Hematopoietic multipotent progenitor cell treated with erythropoietin and hydrocortisone succinate and interleukin-3 and kit ligand, for 4 days (in vitro differentiated cells): Measurements from ENCODE around the gene ASTN2.
A peak's percentile ranks its signal among the peaks of the same experiment; 100 is the strongest.

ENCODE experiments used
- DNase-seq: peaks from one replicate; pipeline ENCODE4 v3.0.0-alpha.2; 2015

The ASTN2 gene

DNA sequence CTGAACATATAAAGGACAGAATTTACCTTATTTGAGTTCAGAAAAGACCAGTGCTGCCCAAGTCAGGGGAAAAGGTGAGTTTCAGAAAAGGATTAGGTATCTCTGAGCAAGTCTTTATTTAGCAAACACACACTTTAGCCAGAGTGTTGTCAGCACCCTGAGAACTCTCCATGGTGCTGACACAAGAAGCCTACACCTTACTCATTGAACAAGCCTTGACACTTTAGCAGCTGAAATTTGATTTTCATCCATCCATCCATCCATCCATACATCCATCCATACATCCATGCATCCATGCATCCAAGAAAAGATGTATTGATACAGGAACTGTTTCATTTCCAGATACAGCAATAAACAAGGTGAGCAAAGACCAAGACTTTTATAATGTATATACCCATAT lies 416.6 kb downstream of the ASTN2 start:
- peak; percentile 44 for DNase-seq

DNA sequence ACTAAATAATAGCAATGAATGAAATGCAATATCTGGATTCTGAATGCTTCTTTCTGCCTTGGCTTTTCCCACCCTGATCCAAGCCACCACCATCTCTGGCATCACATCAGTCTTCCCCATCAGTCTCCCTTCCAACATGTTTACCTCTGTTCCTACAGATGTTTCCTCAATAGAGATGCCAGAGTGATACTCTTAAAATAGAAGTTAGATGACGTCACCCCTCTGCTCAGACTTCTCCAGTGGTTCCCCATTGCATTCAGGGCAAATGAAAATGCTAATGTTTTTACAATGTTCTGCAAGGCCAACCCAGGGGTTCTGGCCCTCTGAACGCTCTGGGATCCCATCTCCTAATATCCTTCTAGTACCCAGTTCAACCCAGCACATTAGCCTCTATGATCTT lies 422.0 kb downstream of the ASTN2 start:
- peak; percentile 31 for DNase-seq

DNA sequence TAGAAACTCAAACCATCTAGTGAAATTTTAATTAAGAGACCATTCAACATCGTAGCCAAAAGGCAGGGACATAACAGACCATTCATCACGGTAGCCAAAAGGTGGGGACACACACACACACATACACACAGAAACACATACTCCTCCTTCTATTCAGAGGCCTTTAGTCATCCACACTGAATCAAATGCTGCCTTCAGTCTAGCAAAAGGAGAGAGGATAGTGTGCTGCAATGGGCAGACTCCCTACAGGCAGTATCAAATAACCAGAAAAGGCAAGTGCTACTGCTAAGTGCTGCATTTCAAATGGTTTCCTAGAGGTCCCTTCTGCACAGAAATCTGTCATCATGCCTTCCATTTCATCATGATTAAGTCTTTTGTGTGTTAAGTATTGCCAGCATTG lies 423.8 kb downstream of the ASTN2 start:
- DNase-seq, result no peak

DNA sequence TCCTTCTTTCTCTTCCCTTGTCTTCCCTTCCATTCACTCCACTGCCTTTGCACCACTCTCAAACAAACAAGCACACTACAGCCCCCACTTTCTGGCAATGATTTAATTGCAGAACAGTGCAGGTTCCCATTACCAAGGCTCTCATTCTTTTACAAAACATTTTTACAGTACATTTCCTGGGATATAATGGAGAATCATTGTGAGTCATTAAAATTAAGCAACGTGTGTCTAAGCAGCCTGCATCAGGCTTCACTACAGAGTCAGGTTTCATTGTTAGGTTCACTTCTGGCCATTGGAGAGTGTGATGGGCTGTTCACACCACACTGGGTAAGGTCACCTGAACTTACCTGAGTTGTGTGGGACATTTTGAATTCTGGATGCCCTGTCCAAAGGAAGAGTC lies 424.3 kb downstream of the ASTN2 start:
- no peak for DNase-seq

DNA sequence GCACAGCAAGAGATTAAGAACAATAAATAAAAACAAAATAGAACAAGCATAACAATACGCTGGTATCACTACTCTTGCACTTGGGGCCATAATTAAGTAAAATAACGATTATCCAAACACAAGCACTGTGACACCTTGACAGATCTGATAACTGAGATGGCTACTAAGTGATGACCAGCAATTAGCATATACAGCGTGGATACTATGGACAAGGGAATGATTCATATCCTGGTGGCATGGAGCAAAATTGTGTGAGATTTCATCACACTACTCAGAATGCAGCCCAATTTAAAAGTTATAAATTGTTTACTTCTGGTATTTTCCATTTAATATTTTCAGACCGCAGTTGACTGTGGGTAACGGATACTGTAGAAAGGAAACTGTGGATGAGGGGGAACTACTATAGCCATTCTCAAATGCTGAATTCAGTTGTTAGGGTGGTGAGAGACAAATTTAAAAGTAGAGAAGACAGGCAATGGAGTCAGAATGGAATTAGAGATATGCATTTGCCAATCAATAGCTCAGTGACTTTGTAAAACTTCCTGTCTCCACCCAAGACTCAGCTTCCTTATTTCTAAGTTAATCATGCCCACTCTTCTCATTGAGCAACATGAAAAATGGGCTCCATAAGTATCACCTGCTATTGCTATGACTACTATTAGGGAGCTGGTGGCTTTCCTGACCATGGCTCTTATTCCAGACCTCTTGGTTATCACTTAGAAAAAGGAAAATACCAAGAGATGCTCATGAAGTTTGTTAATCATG lies 427.0 kb downstream of the ASTN2 start:
- peak; percentile 51 for DNase-seq

DNA sequence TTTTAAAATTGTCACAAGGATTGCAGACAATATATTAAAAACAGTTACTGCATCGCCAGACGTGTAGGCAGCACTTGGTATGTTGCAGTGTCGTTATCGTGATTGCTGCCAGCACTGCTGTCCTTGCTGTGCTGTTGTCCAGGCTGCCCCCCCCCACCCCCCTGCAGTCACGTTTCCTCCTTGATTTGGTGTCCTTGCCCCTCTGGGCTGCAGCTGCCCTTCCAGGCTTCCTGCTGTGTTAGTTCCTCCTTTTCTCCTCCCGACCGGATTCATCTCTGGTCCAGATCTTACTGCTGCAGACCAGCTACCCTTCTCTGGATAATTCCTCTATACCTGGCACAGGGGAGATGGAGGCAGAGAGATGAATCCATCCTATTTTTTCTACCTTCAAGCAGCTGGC lies 428.8 kb downstream of the ASTN2 start:
- peak; percentile 7 for DNase-seq

DNA sequence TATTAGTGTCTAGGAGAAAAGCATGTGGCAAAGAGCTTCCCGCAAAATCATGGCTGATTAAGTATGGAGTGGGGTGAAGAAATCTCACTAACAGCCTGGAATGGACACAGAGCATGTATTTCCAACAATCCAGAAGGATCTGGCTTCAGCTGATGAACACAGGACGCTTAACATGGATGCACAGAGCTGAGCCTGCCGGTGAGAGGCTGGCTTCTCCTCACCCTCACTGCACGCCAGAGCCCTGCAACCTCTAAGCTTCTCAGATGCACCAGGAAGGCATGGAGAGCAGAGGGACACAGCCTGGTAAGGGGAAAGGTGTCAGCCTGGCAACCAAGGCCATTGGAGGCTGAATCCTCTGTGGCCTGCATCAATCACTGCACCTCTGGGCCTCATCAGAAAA lies 429.3 kb downstream of the ASTN2 start:
- no peak for DNase-seq

DNA sequence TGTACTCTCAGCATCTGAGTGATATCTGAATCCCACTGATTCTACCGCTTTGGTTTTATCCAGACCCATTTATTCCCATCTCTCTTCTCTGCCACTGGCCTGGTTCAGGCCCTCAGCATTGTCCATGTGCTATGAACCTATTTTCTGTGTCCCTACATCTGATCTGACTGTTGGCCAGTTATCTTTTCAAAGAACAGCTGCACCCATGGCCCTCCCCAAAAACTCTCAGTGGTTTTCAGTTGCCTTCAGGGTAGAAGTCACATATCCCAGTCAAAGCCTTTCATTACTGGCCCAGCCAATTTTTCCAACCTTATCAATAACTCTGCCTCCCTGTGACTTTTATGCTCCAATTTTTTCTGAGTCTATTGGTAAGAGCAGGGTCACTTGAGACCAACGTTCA lies 430.7 kb downstream of the ASTN2 start:
- no peak for DNase-seq

DNA sequence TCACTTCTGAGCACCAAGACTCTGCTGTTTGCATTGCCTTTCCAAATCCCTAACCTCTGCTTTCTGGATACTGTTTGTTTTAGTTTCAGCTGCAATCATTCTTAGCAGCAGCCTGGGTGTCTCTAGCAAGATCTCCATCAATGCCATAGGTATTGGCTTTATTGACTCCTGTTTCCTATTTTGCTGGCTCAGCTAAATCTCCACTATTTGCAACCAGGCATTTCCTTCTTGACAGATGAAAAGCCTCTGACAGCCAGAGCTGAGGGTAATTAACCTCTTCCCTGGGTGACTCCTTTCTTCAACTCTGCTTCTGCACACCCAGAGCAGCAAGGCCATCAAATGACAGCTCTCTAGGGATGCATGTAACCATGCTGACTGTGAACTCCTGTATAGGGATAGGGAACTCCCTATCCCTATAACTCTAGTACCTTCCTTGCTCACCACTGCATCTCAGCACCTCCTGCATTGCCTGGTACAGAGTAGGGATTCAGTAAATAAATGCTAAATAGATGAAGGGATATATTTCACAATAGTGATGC lies 434.2 kb downstream of the ASTN2 start:
- no peak for DNase-seq

DNA sequence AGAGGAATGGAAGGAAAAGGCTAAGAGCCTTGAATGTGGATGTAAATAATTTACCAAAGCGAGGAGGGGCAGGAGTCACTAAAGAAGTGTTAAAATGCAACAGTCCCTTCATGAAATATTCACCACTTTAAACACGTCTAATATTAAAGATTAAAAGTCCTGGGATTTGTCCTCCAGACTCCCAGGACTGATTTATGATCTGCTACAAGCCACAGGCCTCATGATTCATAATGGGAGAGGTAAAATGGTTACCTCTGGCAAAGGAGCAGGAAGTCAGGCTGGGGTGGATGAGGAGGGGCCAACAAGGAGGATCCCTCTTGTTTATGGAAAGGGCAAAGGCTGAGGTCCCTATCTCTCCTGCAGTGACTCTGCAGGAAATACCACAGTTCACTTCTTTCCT lies 435.4 kb downstream of the ASTN2 start:
- DNase-seq, result no peak

DNA sequence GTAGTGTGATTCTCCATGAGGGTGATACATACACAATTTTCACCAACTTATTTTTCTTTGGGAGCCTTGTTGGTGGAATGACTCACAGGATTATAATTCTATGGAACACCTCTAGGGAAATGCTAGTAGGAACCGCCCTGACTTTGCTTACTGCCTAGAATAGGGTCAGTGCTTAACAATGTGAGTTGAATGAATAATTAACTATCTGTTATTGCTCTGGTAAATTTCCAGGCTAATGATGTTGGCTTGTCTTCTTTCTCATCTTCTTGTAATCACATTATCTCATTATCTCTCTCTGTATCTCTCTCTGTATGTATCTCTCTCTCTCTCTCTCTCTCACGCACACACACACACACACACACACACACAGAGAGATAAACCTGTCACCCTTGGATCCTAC lies 436.7 kb downstream of the ASTN2 start:
- DNase-seq, result no peak

DNA sequence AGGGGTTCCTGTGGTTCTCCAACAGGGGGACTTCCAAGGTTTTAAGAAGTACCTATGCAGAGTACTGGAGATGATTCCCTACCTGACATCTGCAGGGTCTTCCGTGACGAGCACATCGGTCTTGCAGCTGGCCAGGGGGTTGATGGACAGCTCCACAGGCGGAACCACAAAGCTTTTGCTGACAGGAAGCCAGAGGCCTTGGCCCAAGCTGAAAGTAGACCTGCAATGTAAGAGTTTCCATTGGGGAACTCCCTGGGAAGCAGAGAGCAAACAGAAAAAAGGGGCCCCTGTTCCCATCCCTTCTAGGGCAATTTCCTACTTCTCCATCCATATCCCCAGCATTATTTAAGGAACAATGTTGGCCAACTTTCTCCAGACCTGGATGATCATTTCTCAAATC lies 439.7 kb downstream of the ASTN2 start:
- DNase-seq, result no peak

DNA sequence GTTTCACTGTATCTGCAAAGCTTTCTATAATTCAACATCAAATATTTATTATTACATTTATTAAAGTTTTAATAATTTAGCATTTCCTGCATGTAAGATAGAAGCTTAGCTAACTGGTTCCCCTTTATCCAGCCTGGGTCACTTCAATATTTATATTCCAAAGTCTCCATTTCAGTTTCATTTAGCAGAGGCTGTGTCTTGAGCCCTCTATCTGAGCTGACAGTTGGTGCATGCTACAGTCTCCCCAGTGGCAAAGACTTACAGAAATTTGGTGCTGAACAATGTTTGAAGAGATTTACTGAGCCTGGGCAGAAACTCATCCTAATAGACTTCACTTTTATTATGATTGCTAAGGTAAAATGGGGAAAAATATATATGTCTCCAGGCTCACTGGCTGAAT lies 448.7 kb downstream of the ASTN2 start:
- DNase-seq, result no peak

DNA sequence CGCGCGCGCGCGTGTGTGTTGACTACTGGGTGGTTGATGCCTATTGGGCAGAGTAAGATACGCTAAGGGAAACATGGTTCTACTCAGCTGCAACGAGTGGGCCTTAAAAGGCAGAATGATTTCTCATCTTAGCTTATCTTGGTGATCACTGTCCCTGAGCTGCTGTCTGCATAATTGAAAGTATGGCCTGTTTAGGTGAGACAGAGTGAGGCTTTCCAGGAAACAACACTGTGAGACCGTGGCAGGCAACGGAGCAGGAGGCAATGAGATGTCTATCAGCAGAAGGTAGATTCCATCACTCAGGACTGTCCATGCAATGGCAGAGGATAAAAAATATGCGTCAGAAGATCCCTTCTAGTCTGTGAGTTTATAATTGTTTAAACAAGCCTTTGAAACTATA lies 450.6 kb downstream of the ASTN2 start:
- no peak for DNase-seq

DNA sequence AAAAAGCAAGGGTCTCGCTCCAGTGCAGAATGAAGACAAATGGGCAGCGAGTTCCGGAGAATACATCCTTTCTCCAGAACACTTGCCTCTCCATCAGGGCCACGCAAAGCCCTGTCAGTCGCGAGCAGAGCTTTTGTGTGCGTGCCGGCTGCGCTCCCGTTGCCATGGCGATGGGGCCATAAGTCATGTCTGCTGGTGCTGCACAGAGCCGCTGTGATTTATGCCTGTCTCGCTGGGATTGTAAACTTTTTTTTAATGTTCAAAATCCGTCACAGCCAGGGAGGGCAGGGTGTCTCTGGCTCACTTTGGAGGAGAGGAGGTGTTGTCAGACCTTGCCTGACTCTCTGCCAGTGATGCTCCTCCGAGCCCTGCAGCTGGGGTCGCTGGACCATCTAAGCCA lies 455.0 kb downstream of the ASTN2 start:
- DNase-seq, result peak; percentile 33

DNA sequence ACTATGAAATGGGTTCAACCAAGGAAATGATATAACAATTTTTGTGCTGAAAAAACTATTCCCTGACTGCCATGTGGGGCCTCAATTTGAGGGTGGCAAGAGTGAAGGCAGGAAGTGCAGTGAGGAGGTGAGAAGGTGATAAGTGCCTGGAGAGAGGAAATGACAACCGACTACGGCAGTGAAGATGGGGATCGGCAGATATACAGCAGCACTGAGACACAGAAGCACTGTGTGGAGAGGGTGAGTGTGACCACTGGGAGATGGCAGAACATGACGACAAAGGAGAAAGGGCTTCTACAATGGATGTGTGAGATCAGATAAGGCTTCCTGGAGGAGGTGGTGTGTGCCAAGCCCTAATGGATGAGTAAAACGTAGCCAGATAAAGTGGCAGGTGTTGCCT lies 456.0 kb downstream of the ASTN2 start:
- peak; percentile 6 for DNase-seq

DNA sequence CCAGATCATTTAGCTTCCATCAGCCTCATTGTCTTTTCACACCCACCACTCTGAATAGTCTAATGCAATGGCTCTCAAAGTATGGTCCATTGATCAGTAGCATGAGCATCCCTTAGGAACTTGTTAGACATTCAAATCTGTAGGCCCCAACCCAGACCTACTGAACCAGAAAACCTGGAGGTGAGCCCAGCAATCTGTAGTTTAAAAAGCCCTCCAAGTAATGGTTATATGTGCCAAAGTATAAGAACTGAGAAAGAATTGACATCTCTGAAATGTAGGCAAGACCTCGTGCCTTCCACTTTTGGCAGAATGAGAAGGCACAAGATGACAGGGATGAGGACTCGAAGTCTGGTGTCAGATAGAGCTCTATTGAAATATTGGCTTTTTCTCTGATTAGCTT lies 460.1 kb downstream of the ASTN2 start:
- no peak for DNase-seq

DNA sequence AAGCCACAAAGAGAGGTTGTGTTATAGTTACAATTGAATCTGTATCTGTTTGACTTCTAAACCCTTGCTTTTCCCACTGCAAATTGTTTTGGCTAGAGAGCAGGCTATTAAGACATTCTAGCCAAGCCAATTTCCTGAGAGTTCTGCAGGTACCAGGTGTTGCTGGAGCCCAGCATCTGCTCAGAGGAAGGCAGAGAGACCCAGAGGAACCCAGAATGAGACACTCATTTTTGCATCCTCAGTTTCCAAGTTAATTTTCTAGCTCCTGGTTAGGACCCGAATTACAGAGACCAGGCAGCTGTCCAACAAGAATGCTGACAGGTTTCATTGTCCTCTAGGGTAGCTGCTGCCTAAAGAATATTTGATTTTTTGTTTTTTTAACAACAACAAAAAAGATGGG lies 461.6 kb downstream of the ASTN2 start:
- DNase-seq, result no peak

DNA sequence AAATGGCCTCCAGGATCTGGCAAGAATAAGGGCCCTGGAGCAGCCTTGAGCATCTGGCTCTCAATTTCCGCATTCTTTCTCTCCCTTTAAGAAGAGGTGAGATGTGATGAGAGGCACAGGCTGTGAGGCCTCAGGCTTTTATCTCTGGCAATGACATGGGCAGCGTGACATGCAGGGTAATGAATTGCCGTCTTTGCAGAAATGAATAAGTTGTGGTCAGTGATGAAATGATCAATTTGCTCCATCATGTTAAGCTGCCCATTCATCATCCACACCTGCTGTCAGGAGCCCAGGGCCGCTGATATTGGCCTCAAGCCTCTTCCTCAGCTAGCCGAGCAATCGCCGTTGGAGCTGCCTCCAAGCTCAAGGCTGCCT lies 462.4 kb downstream of the ASTN2 start:
- no peak for DNase-seq

DNA sequence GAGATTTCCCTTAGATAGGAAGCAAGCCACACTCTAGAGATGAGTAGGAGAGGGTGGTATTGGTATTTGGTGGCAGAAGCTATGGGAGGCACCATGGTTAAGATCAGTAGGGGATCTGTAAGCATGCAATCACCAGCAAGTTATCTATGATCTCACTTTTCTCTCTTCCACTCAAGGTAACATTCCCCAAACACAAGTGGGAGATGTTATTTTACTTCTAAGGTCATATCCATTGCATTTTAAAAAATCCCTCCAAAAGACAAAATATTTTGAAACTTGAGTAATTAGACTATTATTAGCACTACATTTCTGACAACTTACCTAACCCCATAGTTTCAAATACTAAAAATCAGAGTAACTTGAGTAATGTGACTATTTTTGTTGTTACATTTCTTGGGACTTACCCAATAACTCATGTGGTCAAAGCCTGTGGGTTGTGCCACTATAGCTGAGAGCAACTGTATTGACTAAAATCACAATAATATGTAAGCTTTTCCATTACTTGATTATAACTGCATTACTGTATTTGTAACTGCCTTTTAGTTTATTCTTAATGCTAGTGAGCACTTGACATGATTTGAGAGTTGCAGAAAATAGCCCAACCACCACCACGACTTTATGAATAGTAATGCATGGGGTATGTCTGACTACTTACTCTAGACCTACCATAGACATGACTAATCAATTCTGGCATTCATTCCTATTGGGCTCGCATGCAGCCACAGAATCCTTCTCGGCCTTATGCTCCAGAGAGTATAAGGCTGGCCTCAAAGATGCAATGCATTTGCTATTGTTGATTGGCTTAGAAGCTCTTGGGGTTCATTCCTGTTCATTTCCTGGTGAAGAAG lies 463.0 kb downstream of the ASTN2 start:
- DNase-seq, result no peak

DNA sequence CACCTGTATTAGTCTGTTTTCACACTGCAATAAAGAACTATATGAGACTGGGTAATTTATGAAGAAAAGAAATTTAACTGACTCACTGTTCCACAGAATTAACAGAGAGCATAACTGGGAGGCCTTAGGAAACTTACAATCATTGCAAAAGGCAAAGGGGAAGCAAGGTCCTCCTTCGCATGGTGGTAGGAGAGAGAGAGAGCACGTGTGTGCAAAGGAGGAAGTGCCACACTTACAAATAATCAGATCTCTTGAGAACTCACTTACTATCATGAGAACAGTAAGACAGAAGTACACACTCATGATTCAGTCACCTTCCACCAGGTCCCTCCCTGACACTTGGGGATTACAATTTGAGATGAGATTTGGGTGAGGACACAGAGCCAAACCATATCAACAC lies 469.0 kb downstream of the ASTN2 start:
- peak; percentile 71 for DNase-seq

DNA sequence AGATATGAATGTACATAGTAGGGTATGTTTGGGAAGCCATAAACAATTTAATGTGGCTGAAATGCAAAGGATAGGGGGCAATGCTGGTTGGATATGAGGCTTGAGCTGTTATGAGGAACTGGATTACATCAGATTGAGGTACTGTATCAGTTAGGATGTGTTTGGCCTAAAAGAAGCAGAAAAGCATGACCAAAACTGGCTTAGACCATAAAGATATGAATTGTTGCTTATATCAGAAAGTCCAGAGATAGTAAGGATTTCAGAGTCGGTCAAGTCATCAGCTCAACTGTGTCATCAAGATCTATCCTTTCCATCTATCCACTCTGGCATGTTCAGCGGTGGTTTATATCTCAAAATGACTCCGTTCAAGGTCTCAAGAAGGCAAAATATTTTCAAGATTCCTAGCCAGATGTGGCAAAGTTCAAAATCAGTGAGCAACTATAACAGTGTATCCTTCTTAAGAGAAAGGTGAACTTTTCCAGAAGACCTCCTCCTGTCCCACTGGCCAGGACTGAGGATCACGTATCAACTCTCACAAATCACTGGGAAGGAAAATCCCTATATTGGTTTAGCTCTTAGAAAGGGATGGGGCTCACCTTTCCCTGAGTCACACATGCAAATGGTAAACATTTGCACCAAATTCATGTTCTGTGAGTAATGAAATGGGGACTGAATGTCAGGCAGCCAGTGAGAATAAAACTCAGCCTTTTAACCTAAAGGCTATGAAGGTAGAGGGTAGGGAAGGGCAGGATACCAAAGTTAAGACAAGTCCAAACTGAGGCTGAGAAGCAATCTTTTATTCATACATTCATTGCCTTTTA lies 469.9 kb downstream of the ASTN2 start:
- no peak for DNase-seq

DNA sequence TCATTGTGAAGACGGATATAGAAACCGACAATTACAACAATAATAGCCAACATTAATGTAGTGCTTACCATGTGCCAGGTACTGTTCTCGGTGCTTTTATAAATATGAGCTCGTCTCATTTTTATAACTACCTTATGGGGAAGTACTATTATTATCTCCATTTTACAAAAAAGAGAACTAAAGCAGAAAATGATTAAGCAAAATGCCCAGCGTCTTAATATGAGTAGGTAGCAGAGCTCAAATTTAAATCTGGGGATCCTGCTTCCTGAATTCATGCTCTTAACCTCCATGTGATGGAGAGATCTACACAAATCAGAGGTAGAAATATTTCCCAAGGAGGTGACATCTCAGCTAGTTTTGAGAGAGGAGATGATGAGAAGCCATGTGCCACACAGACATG lies 470.9 kb downstream of the ASTN2 start:
- no peak for DNase-seq
